Activated naive CD4-positive, alpha-beta T cell treated with Interleukin-2 at 50 U/mL for 16 hours (primary cell): ENCODE measurements around the gene RASSF1.
A peak's percentile ranks its signal among the peaks of the same experiment; 100 is the strongest.
"Not testable (repeated sequence)": the region's sequence is repeated elsewhere in the genome, so short reads cannot be mapped to it uniquely, and the experiment has no call there.

ENCODE experiments used
- DNase-seq: peaks from one replicate; pipeline ENCODE4 v3.0.0-alpha.2; 2020

Gene RASSF1

DNA sequence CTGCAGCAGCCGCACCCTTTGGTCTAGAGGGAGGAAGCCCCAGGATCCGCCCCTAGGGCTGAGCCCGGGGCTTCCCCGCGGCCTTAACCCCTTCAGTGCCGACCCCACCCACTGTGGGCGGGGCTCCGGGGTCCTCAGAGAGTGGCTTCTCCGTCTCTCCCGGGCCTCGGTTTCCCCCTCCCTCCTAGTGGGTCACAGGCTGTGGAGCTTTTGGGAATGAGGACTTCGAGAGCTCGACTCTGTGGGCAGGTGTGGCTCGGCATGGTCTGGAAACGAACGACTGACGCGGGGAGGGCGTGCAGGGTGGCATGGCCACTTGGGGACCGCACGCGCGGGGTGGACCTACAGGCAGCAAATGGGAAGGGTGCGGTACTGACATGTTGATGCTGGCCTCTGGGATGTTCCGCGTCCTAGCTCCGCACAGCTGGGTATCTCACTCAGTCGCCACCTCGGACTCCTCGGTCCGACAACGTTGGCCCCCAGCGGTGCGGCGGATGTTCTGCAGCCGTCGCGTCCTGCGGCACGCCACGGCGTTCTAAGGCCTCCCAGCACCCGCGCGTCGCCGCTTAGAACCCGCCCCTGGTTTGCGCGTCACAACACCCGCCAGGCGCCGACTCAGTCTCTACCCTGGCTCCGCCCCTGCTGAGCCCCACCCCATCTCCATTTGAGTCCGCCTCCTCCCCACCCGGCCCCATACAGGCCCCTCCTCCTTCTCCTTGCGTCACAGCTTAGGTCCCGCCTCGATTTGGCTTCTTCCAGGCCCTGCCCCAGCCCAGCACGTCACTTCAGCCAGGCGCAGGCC lies 41.6 kb downstream of the RASSF1 start, which contains the start of the genes HYAL3 and NAA80:
Gene HYAL3 (minus strand): TSS at position 570 of the 802 bp plus-strand sequence. CDS start 3,803 bp downstream, outside the sequence.
Gene NAA80 (minus strand): TSS at position 570 of the 802 bp plus-strand sequence. CDS start 1,942 bp downstream, outside the sequence.
- peak; percentile 99 for DNase-seq

DNA sequence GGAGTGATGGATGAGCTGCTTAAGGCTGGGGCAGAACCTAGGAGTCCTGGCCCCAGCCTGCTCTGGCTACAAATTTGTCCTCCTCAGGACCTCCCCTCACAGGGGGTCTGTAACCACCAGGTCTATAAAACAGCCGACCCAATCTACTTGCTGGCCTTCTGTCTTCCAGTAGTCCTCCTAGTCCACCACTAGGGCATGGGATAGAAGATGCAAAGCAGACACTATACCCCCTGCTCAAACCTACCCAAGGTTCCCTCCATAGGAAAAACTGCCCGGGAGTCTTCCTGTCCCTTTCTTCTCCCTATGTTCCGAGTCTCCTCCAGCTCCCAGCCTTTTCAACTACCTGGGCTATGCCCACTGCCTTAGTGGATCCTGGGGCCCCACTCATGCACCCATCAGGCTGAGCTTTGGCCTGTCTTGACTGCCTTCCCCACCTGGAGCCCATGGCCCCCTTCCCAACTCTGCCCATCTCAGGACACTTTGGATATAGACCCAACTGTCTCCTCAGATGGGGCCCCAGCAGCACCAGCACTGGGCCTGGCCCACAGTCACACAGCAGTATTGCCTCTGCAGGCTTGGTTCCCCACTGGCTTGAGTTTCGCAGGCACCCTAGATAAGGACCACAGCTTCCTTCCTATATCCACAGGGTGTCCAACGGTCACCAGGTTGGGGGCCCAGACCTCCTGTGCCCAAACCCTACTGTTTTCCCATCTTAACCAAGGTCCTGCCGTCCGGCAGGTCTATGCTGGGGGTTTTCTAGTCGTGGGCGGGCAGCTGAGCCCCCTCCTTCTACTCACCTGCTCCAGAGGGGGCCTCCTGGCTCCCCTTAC lies 42.5 kb downstream of the RASSF1 start:
- no peak for DNase-seq

DNA sequence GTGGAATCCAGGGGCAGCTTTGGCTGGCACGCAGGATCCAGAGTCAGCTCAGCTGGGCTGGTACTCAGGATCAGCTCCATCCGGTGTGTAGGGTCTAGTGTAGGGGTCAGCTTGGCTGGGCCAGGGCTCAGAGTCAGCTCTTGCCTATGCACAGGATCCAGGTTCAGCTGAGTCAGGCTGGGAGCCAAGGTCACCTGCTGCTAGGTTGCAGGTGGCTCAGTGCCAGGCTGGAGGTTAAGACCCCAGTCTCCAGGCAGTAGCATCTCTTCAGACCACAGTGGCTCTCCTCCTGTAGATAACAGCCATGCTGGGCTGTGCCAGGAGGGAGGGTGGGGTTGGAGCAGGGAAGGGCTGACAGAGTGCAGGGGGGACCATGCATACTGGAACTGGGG lies 43.3 kb downstream of the RASSF1 start:
- DNase-seq: no peak

DNA sequence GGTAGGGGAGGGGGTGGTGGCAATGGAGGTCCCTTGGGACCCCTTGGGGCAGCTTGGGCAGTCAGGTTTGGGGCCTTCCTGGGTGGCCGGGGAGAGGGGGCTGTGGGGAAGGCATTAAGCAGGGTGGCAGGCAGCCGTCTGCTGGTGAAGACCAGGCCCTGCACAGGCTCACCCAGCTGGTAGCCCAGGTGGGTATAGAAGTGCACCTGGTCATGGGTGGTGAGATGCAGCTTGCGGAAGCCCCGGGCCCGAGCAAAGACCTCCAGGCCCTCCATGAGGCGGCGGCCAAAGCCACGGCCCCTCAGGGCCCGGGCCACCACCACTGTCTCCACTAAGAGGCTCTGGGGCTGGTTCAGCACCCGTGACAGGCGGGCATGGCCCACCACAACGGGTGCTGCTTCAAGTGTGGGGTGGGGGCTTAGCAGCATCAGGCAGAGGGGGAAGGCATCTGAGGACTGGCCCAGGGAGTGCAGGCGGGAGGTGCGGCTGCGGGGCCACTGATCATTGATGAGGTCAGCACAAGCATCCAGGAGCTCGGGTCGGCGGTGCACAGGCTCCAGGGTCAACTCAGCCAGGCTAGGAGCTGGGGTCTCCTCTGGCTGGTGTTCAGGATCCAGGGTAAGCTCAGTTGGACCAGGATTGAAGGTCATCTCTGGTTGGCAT lies 43.8 kb downstream of the RASSF1 start:
- no peak for DNase-seq

DNA sequence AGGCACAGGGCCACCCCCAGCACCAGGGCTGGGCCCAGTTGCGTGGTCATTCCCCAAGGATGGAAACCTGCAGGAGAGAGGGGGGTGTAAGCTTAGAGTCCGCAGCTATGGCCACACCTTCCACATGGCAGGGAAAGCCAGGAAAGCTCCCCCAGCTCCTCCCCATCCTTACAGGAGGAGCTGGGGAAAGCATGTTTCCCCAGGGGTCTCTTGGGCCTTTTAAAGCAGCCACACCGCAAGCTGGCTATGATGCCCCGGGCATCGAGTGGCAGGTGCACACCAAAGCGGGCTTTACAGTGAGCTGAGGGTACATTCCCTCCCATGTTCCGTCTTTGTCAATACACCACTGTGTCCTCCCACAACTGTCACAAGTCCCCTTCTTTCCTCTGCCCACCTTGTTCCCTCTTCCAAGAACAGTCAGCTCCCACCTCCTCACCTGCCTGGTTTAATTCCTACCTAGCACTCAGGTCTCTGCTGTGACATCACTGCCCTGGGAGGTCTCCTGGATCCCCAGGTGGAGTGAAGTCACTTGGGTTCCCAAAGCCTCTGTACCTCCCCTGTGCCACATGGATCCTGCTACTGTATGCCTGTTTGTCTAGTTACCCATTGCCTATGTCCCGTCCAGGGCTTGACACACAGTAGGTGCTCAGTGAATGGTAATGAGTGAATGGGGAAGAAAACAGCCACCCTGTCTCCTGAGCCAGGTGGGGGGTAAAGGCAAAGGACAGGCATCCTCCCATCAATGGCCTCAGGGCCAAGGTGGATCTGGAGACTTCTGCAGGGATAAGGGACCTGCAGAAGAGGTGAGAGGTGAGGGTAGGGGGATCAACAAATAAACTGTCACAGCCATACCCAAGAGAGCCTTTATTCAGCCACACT lies 44.8 kb downstream of the RASSF1 start:
- no peak for DNase-seq

DNA sequence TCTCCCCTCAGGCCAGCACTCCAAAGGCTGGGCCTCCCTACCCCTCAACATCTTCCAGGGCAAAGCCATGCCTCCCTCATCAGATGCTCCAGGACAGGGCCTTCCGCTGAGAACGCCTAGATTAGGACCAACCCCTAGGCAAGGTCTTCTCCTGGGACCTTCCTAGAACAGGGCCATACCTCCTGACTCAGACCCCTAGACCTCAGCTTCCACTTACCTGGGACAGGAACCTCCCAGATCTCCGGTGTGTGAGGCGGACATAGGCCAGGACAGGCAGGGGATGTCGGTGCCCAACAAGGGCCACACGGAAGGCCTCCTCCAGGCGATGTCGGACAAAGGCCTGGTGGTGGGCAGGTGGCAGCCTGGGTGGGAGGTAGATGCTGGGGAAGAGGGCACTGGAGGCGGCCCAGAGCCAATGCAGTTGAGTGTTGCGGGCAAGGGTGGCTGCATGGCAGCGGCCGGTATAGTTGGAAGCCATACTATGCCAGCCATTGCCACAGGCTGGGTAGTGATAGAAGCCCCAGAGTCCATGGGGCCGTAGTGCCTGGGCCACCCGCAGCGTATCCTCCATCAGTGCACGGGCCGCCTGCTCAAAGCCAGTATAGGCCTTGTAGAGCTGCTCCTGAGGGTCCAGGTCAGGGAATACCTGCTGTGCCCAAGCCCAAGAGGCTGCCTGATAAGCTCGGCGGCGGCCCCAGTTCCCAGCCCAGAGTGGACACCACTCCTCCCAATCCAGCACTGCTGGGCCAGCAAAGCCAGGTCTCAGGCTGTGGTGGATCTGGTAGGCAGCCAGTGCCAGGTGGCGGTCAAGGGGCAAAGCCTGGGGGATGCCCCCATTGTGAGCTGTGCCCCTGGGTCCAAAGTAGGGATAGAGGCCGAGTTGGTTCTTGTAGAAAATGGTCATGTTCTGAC lies 45.9 kb downstream of the RASSF1 start:
- no peak for DNase-seq

DNA sequence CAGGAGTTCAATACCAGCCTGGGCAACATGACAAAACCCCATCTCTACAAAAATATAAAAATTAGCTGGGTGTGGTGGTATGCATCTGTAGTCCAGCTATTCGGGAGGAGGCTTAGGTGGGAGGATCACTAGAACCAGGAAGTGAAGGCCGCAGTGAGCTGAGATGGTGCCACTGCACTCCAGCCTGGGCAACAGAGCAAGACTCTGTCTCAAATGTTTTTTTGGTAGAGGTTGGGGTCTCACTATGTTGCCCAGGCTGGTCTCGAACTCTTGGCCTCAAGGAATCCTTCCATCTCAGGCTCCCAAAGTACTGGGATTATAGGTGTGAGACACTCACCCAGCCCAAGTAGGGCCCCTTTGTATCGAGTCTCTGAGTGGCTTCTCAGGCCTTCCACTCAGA lies 46.5 kb downstream of the RASSF1 start:
- DNase-seq: no peak

DNA sequence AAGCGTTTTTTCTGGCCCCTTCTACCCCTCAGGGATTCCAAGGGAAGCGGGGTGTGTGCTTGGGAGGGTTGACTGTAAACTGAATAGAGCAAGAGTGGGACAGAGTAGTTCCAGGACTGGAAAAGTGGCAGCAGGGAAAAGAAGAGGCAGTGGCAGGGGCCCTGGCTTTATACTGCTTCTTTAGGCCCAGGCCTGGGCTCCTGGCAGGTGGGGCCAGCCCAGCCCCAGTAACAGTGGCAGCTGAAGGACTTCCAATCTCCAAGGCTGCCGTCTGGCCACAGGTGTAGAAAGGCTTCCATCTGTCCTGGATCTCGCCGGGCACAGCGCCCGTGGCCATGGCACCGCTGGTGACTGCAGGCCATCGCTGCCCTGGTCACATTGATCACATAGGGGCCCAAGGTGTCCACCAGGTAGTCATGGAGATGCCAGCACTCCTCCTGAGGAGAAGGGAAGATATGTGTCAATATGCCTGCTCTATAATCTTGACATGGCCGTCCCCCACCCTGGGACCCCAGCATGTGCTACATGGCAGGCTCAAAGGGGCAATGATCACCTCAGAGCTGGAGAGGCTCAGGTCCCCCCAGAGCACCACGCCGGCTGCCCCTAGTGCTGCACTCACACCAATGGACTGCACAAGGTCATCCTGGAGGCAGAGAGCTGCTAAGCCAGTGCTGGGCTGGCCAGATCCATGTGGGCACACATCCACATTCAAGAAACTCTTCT lies 47.4 kb downstream of the RASSF1 start:
- no peak for DNase-seq

DNA sequence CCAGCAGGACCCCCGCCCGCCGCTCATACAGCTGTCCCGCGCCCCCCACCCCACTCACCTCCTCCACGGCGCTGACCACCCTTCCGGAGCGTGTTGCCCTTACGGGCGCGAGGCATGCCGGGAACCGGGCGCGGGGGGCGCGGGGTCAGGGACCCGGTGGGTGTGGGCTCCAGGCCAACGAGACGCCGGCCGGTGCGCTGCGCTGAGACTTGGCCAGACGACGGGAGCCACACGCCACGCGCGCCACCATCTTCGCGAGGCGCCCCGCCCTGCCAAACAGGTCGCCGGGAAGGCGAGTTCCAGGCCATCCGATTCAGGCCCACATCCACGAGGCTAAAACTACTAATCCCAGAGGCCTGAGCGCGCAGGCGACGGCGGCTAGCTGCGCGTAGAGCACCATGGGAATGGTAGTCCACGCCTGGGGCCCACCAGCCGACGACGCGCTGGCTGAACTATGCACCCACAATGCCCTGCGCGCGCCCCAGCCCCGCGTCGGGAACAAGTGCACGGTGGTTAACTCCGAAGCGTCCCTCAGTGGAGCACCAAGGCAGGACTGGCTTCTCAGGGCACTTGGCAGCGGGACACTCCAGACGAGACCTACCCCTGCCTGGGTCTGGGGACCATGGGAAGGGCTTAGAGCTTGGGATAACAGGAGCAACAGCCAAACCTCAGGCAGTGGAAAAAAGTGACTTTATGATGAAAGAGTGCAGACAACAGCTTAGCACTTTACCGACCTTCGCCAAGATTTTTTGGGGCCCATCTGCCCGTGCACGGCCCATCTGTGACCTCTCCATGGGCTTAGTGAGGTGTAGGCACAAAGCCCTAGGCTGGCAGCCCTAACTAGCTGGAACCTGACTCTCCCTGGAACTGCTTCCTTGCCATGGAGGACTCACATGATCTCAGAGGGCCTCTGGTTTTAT lies 48.2 kb downstream of the RASSF1 start, which contains the start of gene IFRD2:
Gene IFRD2 (minus strand): TSS at position 271 of the 920 bp plus-strand sequence. CDS start 155 bp downstream, at position 116.
- DNase-seq: peak; percentile 96

DNA sequence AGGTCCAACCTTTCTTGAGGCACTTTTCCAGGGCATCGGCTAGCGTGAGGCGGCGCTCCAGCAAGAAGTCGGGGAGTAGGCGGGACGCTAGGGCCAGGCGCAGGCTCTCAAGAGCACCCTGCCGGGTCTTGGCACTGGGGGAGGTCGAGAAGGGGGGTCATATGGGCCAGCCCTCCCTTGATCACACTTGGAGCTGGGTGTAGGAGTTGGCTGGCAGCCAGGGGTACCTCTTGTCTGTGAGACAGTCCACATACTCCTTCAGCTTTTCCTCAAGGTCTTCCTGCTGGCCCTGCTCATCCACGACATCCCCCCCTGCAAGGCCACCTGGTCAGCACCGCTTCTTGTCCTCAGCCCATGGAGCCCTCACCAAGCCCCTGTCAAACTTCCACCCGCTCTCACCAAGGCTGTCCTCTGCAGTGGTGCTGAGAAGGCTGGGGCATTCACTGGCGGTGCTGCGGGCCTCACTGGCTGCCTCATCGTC lies 50.4 kb downstream of the RASSF1 start:
- no peak for DNase-seq

DNA sequence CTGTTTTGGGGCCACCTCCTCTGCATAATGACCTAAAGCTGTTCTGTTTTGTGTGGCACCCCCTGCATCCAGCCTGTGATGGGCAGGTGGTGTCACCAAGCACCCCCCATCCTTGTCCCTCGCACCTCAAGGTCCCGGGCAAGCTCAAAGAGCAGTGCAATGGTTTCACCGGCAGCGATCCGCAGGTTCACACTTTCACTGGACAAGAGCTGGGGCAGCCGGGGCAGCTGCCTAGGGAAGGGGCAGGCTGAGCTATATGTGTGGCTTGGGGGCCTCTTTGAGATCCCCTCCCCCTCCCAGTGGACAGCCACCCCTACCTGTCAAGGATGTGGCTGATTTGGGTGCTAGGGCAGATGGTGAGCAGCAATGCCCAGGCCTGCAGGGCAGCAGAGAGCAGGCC lies 51.5 kb downstream of the RASSF1 start:
- DNase-seq: no peak

DNA sequence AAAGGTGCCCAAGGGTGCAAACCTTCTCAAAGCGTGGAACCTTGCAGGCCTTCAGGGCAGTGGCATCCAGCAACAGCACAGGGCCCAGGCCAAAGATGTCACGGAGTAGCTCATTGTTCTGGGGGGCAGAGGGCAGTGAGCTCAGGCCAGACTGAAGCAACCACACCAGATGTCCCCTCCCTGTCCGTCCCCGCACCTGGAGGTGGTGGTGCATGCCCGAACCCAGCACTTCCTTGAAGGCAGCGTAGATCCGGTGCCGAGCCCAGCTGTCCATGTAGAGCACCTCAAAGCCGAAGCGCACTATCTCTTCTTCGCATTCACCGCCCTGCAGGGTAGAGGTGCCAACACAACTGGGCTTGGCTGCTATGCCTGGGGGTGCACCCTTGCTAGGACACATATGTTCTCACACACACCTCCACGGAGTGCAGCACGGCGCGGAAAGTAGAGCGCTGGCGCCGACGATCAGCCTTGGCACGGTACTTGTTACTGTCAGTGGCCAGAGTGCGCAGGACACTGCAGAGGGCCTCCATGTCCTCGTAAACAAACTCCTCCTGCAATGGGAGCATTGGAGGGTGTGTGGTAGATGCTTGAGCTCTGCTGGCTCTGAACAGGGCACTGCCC lies 52.1 kb downstream of the RASSF1 start:
- DNase-seq: no peak

DNA sequence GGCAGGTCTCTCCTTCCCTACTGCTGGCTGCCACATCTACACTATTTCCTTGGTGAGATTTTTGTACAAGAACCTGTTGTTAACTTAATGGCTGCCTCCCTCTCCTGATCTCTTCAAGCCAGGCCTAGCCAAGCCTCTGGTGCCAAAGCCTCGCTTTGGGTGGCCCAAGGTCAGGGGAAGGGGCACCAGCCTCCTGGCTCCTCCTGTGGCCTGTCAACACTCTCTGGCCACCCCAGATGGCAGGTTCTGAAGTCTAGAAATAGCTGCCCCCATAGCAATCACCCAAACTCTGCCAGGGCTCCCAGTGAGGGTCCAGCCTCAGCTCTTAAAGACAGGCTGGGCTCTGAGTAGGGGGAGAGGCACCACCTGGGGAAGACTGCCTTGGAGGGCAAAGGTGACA lies 53.4 kb downstream of the RASSF1 start:
- DNase-seq: no peak

DNA sequence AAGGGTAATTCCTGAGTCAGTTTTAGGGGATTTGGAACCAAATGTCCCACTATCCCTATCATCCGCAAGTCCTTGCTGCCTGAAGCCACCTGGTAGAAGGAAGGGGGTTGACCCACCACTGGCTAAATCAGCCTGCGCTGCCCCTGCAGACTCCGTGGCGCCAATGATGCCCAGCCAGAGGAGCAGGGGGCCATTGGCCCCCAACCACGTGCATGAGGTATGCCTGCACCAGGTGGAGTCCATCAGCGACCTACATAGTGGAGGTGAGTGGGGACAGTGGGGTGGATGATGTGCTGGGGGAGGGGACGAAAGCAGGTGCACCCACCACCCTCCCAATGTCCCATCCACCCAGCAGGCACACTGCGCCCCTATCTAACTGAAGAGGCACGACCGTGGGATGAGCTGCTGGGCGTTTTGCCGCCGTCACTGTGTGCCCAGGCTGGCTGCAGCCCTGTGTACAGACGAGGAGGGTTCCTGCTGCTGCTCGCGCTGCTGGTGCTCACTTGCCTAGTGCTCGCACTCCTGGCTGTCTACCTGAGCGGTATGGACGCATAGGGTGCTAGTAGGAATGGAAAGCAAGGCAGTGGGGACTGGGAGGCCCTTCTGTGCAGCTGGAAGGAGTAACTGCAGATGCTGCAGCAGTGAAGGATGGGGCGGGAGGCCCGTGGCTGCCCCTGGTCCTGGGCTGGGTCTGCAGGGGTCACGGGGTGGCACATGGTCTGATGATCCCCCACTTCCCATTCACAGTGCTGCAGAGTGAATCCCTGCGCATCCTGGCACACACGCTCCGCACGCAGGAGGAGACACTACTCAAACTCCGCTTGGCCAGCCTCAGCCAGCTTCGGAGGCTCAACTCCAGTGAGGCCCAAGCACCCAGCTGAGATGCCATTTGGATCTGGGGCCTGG lies 54.1 kb downstream of the RASSF1 start:
- DNase-seq: no peak

DNA sequence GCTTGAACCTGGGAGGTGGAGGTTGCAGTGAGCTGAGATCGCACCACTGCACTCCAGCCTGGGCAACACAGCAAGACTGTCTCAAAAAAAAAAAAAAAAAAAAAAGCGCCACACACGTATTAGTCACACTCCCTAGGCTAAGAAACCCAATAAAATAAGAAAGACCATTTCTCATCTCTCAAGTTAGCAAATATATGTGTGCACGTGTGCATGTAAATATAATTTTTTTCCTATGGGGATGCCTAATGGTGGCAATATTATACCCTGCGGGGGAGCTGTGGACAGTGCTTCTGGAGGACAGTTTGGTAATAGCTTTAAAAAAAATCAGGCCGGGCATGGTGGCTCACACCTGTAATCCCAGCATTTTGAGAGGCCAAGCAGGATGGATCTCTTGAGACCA lies 56.5 kb downstream of the RASSF1 start:
- not testable (repeated sequence) for DNase-seq
